Aorta (tissue), 5 donors: ENCODE results near the gene IRF2BPL. TPM values are rescaled to one million over a fixed set of nuclear protein-coding genes. Genes with fewer than 3 reads are reported as not detected.
A peak's percentile ranks its signal among the peaks of the same experiment; 100 is the strongest.

Source experiments
- ATAC-seq: fragments of 200-7000 bp; cut with Tn5 transposase; one replicate; pipeline ENCODE4 v1.9.1; 2022; ENCODE audit warnings: moderate library complexity; ENCODE audit not compliant: low FRiP score
- DNase-seq, 2 donors: peaks; one replicate each; pipeline ENCODE4 v3.0.0-alpha.2; 2020
- H3K27ac ChIP-seq, 2 donors: one replicate each; pipeline ENCODE4 v1.5.1; 2013; ENCODE audit warnings: low read length in 2 of 2, mild to moderate bottlenecking in 2 of 2, moderate library complexity in 2 of 2, control low read depth in 1 of 2, inconsistent platforms in 1 of 2, low read depth in 1 of 2
- H3K27me3 ChIP-seq, 2 donors: one replicate each; pipeline ENCODE4 v1.6.1; 2013; ENCODE audit warnings: control low read depth in 1 of 2, low read length in 1 of 2, mild to moderate bottlenecking in 1 of 2, moderate library complexity in 1 of 2; ENCODE audit not compliant: insufficient read depth in 2 of 2, control insufficient read depth in 1 of 2
- H3K36me3 ChIP-seq, 2 donors: one replicate each; pipeline ENCODE4 v1.6.1; 2013; ENCODE audit warnings: control low read depth in 1 of 2, low read length in 1 of 2, mild to moderate bottlenecking in 1 of 2; ENCODE audit not compliant: insufficient read depth in 2 of 2, control insufficient read depth in 1 of 2
- H3K4me1 ChIP-seq, 2 donors: one replicate each; pipeline ENCODE4 v1.6.1; 2013; ENCODE audit warnings: low read length in 2 of 2, control low read depth in 1 of 2, mild to moderate bottlenecking in 1 of 2, moderate library complexity in 1 of 2; ENCODE audit not compliant: insufficient read depth in 2 of 2, control insufficient read depth in 1 of 2
- H3K4me3 ChIP-seq, 2 donors: one replicate each; pipeline ENCODE4 v1.5.1; 2013; ENCODE audit warnings: low read length in 2 of 2, control low read depth in 1 of 2, mild to moderate bottlenecking in 1 of 2
- H3K9me3 ChIP-seq: one replicate; pipeline ENCODE4 v1.6.1; 2013; ENCODE audit warnings: mild to moderate bottlenecking, low read length; ENCODE audit not compliant: control insufficient read depth
- WGBS, 2 donors: extraction: QIAGEN DNeasy Blood & Tissue Kit; methylation state at CpG; one replicate each; pipeline ENCODE4 v1.1.7; 2013; 5-methylcytosine and 5-hydroxymethylcytosine counted together
- intact Hi-C, 2 donors: fragments of 100-400 bp; cut with DNase I; formaldehyde crosslinking; loops; one replicate each; pipeline versions ENCODE4 v1.14.2 to v1.15.0; 2022
- polyA plus RNA-seq, 2 donors: library from polyadenylated mRNA; stranded (reverse); fragments of 200-250 nt; gene quantifications; one replicate each; pipeline ENCODE4 v1.2.3, GENCODE V29; 2013
- total RNA-seq, 2 donors: library from RNA; stranded (reverse); fragmentation: NEBNext Ultra II Directional; extraction: Animal tissue kit (Norgen Biotek cat#: 25700); gene quantifications; one replicate each; pipeline ENCODE4 v1.2.1, GENCODE V29; 2021
- donor health status: healthy with polysubstance abuse.
- donor health status: Bipolar disorder and iron deficiency.
- donor health status: DM: no; HTN: no; CAD: no.
- donor health status: DM: no; HTN: no; CAD: no.
- donor health status: DM: yes; HTN: yes; CAD: no.

IRF2BPL gene
- total and polyA plus RNA-seq, 4 donors = 3.4 to 59.6 (median 23.9) TPM

DNA sequence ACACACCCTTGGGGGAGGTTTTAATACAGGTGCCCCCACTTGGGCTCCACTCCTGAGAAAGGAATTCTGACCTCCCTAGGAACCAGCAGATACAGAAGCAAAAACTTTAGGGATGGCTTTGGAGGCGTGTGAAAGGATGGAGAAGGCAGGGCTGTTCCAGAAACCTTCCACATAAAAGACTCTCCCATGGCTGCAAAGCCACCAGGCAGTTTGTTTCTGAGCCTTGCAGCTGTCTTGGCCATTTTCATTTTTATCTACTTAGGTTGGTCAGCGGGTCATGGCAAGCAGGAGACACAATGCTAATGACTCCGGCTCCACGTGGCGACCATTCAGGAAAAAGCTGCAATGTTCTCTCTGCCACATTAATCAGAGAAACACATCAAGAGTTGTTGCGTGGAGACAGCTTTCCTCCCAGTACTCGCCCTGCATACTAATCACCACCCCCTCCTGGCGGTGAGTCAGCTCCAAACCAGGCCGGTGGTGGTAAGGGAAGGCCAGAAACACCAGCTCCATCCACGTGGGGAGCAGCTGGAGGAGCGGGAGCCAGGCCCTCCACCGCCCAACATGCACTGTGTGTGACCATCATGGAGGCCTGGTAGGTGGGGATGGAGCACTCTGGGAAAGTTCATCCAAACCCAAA lies 30.9 kb upstream of the IRF2BPL start:
- DNase-seq (no peak), ATAC-seq (peak; percentile 27)
- no peaks in the 10 kb centered on the region for H3K27me3 ChIP-seq
- H3K9me3 ChIP-seq = peaks cover 3% of the 10 kb centered on the region
- H3K27ac ChIP-seq = no peak overlapping the region
- H3K36me3 ChIP-seq = no peaks in the 10 kb centered on the region
- 74% methylated on average over 12 of the region's 12 CpGs for WGBS, 2 donors
- H3K4me1 ChIP-seq = no peaks in the 10 kb centered on the region
- intact Hi-C loops = no loop called here
- no peak overlapping the region for H3K4me3 ChIP-seq

DNA sequence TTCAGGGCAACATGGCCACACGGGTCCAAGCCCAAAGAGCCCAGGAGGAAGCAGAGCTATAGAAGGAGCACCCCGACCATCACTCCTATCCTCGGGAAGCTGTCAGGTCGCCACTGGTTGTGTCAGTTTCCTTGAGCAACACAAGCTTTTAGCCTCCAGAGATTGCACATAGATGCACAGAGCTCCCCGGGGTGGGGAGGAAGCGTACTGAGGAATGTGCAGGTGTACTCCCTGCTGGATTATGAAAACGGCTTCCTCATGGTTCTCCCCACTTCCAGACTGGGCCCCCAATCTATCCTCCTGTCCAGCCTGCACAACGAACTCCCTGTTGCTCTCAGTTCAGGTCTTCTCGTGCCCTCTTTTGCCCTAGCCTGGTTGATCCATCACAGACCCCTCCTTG lies 30.3 kb upstream of the IRF2BPL start:
- 90 to 94% methylated on average over 9 of the region's 9 CpGs for WGBS, 2 donors
- Histone ChIP-seq H3K36me3 (no peaks in the 10 kb centered on the region), H3K9me3 (peaks cover 3% of the 10 kb centered on the region), H3K27me3 (no peaks in the 10 kb centered on the region), H3K27ac (no peak overlapping the region), H3K4me3 (no peak overlapping the region), H3K4me1 (no peaks in the 10 kb centered on the region)
- no peak for DNase-seq
- intact Hi-C loops = no loop called here
- no peak for ATAC-seq

DNA sequence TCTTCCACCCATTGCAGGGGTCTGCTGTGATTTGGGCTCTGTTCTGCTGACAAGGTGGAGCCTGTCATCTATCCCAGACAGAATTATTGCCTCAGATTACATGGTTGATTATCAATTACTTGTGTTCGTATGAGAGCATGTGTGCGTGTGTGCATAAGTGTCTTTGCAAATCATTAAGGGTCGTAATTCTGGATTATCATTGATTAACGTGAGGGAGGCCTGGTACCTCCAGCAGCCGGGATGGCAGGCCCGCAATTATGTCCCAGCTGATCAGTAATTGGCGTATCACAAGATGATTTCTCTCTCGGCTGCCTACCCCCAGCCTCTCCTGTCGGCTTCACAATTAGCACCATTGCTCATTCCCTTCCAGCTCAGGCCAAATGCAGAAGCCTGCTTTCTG lies 29.6 kb upstream of the IRF2BPL start:
- Histone ChIP-seq H3K27ac (no peak overlapping the region), H3K9me3 (peaks cover 3% of the 10 kb centered on the region), H3K4me3 (no peak overlapping the region), H3K27me3 (no peaks in the 10 kb centered on the region), H3K36me3 (no peaks in the 10 kb centered on the region), H3K4me1 (no peaks in the 10 kb centered on the region)
- intact Hi-C loops = no loop called here
- DNase-seq = no peak
- WGBS, 2 donors = 89 to 97% methylated on average over 9 of the region's 9 CpGs
- ATAC-seq = no peak

DNA sequence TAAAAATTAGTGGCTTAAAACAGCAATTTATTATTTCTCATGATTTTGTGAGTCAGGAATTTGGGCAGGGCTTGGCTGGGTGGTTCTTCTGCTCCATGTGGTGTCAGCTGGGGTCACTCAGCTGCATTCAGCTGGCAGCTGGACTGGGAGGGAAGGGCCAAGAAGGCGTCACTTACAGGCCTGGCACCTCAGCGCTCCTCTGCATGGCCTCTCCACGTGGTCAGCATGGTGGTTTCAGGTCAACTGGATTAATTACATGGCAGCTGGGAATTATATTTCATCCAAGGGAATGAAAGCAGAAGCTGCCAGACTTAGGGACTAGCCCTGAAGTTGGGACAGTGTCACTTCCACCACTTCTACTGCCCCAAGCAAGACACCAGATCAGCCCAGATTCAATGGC lies 27.5 kb upstream of the IRF2BPL start:
- no peaks in the 10 kb centered on the region for H3K27me3 ChIP-seq
- H3K27ac ChIP-seq = no peak overlapping the region
- intact Hi-C loops = no loop called here
- ATAC-seq = no peak
- peaks cover 3% of the 10 kb centered on the region for H3K9me3 ChIP-seq
- DNase-seq = peak; percentile 15 to 34
- H3K4me3 ChIP-seq = no peak overlapping the region
- no peaks in the 10 kb centered on the region for H3K4me1 ChIP-seq
- WGBS, 2 donors = 81 to 85% methylated on average over 3 of the region's 3 CpGs
- H3K36me3 ChIP-seq = no peaks in the 10 kb centered on the region

DNA sequence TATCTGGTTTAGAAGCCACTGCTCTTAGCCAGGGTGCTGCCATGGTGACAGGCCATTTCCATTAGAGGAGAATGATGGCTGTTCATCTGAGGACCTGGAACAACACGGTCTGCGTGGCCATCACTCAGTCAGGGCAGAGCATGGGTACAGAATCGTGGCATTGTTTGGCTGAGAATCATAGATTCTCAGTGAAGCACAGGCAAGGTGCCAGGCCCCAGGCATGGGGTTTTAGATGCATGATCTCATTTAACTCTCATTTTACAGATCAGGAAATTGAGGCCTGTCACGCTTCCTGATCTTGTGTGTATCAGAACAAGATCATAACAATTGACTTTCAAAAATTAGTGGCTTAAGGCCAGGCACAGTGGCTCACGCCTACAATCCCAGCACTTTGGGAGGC lies 26.8 kb upstream of the IRF2BPL start:
- ATAC-seq (no peak), DNase-seq (peak; percentile 38 to 67)
- intact Hi-C loops = no loop called here
- Histone ChIP-seq H3K9me3 (peaks cover 3% of the 10 kb centered on the region), H3K27ac (no peak overlapping the region), H3K4me1 (no peaks in the 10 kb centered on the region), H3K4me3 (no peak overlapping the region), H3K27me3 (no peaks in the 10 kb centered on the region), H3K36me3 (no peaks in the 10 kb centered on the region)
- 85 to 91% methylated on average over 5 of the region's 5 CpGs for WGBS, 2 donors

DNA sequence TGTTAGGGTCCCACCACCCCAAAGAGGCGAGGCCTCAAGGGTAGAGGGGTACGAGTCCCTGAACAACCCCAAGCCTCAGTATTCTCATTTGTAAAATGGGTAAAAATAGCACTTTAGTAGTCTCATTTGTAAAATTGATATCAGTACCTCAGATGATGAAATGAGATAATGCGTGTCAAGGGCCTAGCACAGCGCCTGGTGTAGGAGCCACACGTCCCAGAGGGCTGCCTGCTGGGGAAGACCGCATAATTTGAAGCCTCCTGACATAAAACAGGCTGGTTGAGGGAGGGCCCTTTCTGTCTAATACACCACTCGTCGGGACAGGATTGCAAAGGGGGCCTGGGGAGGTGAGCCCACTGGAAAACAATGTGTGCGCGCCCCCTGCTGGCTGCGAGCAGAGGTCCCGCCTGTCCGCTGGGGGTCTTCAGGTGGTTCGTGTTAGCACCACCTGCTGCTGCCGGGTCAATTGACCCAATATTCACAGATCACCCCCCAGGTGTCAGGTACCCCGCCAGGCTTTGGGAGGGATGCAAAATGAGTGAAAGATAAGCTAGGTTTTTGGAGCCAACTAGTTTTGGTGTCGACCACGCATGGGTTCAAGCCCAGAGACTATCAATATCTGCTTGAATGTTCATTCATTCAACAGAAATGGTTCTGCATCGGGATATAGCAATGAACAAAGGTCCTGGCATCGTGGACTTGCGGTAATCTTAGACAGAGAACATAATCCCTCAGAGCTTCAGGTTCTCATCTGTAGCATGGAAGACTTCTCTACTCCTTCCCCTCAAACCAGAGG lies 24.7 kb upstream of the IRF2BPL start:
- DNase-seq (peak; percentile 81 to 92), ATAC-seq (peak; percentile 78)
- H3K27me3 ChIP-seq = no peaks in the 10 kb centered on the region
- no peaks in the 10 kb centered on the region for H3K36me3 ChIP-seq
- intact Hi-C loops = loop anchor here (1.0 to 2.0 kb wide), 2 partner anchors 140 kb away; no protein-coding TSS in a partner anchor
- H3K4me1 ChIP-seq = no peaks in the 10 kb centered on the region
- no peak overlapping the region for H3K27ac ChIP-seq
- H3K4me3 ChIP-seq = no peak overlapping the region
- H3K9me3 ChIP-seq = peaks cover 3% of the 10 kb centered on the region
- 49 to 52% methylated on average over 21 of the region's 21 CpGs for WGBS, 2 donors

DNA sequence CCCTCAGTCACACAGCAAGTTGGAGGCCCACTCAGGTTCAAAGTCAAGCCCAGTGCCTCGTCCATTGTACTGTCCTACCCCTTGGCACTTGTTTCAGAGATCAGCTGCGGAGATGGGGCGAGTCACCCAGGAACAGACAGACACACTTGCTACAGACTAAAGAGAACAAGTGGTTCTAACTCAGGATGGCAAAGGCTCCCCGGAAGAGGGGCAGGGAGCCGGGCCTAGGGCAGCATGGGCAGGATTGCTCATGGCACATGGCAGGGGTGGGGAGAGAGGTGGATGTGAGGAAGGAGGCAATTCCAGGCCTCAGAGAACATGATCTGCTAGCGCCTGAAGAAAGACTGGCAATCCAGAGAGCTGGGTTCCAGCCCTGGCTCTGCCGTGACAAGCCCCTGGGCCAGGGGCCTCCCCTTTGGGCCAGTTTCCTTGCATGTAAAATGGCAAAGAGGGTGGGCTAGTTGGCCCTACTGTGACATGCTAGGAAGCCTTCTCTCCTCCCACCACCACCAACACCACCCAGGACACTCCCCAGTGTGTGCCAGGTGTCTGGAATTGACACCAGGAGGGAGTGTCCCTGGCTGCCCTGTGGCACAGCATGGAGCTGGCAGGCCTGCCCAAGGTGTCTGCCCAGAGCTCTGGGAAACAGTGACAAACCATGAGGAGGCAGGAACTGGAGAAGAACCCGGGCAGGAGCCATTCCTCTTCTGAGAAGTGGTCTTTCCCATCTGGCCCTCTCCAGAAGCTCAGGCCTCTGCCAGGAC lies 24.0 kb upstream of the IRF2BPL start:
- intact Hi-C loops = loop anchor here (1.0 to 2.0 kb wide), 3 partner anchors 25 to 140 kb away; no protein-coding TSS in a partner anchor
- WGBS, 2 donors = 48 to 52% methylated on average over 8 of the region's 8 CpGs
- Histone ChIP-seq H3K9me3 (peaks cover 3% of the 10 kb centered on the region), H3K27me3 (no peaks in the 10 kb centered on the region), H3K4me3 (no peak overlapping the region), H3K27ac (peak overlapping the region in 1 of 2 donors; percentile 55), H3K36me3 (no peaks in the 10 kb centered on the region), H3K4me1 (no peaks in the 10 kb centered on the region)
- ATAC-seq (peak; percentile 37), DNase-seq (peak; percentile 51 to 75)

DNA sequence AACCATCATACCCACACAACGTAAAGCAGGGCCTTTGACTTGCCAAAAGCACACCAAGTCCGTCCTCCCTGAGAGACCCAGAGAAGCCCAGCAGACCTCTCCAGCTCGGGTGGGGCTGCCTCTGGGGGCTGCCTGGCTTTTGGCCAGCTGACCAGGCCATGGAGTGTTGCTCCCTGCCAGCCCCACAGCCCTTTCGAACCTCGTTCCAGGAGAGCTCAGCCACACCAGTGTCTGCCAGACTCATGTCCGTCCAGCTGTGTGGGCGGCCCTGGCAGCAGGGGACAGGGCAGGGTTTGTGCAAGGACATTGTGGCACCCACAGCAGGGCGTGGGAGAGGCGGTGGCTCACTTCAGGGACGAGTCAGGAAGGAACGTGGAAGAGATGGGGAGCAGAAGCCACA lies 22.6 kb upstream of the IRF2BPL start:
- 1 to 4% methylated on average over 11 of the region's 11 CpGs for WGBS, 2 donors
- intact Hi-C loops = no loop called here
- H3K36me3 ChIP-seq = no peaks in the 10 kb centered on the region
- H3K27me3 ChIP-seq = no peaks in the 10 kb centered on the region
- peak; percentile 77 for ATAC-seq
- peak; percentile 85 to 91 for DNase-seq
- no peak overlapping the region for H3K4me3 ChIP-seq
- peak overlapping the region; percentile 33 to 94 for H3K27ac ChIP-seq
- H3K4me1 ChIP-seq = no peaks in the 10 kb centered on the region
- peaks cover 2% of the 10 kb centered on the region for H3K9me3 ChIP-seq
